ENCODE data around the gene DHX30.
"Not testable (repeated sequence)": the region's sequence is repeated elsewhere in the genome, so short reads cannot be mapped to it uniquely, and the experiment has no call there.

Gene DHX30, protein sequence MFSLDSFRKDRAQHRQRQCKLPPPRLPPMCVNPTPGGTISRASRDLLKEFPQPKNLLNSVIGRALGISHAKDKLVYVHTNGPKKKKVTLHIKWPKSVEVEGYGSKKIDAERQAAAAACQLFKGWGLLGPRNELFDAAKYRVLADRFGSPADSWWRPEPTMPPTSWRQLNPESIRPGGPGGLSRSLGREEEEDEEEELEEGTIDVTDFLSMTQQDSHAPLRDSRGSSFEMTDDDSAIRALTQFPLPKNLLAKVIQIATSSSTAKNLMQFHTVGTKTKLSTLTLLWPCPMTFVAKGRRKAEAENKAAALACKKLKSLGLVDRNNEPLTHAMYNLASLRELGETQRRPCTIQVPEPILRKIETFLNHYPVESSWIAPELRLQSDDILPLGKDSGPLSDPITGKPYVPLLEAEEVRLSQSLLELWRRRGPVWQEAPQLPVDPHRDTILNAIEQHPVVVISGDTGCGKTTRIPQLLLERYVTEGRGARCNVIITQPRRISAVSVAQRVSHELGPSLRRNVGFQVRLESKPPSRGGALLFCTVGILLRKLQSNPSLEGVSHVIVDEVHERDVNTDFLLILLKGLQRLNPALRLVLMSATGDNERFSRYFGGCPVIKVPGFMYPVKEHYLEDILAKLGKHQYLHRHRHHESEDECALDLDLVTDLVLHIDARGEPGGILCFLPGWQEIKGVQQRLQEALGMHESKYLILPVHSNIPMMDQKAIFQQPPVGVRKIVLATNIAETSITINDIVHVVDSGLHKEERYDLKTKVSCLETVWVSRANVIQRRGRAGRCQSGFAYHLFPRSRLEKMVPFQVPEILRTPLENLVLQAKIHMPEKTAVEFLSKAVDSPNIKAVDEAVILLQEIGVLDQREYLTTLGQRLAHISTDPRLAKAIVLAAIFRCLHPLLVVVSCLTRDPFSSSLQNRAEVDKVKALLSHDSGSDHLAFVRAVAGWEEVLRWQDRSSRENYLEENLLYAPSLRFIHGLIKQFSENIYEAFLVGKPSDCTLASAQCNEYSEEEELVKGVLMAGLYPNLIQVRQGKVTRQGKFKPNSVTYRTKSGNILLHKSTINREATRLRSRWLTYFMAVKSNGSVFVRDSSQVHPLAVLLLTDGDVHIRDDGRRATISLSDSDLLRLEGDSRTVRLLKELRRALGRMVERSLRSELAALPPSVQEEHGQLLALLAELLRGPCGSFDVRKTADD

DNA sequence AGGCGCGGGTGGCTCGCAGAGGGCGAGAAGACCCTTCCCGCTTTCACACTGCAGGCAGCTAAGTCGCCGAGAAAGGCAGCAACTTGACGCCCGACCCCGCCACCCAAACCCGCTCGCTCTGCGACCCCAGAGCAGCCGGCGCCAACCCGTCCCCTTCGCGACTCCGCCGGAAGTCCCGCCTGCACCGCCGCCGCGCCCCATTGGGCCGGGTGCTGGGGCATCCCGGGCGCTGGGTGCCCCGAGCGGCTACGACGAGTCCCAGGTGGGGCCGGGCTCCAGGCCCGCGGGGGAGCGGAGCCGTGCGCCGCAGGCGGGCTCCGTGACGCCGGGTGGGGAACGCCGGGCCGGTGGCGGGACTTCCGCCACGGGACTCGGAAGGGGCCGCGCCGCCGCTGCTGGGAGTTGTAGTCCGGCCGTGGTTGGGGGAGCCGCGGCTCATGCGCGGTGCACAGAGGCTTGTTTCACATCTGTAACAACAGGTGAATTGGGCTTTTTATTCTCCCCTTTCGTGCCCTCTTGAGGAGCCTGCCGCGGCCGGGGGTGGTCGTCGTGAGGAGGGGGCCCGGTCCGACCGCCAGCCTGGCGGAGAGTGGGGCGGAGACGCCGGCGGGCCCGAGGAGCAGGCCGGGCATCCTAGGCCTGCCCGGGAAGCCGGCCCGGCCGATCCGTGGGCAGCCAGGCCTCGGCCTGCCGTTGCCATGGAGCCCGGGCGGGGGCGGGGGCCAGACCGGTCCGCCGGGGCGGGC lies at the start of gene DHX30:
TSS of gene DHX30 (plus strand) at position 405 of the 746 bp plus-strand sequence. CDS start 7,546 bp downstream, outside the sequence.
- DNase-seq: peak; percentile 83 to 98 (median 90)
- intact Hi-C loops (cut with DNase I): no loop called here

DNA sequence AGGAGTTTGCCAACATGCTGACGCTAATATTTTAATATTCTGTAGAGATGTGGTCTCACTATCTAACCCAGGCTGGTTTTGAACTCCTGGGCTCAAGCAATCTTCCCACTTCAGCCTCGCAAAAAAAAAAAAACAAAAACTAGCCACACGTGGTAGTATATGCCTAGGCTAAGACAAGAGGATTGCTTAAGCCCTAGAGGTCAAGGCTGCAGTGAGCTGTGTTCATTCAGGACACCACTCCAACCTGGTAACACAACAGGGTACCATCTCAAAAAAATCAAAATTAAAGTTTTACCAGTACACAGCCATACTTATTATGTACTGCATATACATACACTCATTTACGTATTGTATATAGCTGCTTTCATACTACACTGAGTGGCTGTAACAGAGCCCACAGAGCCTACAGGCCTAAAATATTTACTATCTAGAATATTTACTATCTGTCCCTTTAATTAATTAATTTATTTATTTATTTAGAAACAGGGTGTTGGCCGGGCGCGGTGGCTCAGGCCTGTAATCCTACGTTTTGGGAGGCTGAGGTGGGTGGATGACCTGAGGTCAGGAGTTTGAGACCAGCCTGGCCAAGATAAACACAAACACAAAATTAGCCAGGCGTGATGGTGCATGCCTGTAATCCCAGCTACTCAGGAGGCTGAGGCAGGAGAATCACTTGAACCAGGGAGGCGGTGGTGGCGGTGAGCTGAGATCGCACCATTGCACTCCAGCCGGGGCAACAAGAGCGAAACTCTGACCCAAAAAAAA lies 44.5 kb upstream of the DHX30 start:
- intact Hi-C loops (cut with DNase I): no loop called here
- no peak for DNase-seq

DNA sequence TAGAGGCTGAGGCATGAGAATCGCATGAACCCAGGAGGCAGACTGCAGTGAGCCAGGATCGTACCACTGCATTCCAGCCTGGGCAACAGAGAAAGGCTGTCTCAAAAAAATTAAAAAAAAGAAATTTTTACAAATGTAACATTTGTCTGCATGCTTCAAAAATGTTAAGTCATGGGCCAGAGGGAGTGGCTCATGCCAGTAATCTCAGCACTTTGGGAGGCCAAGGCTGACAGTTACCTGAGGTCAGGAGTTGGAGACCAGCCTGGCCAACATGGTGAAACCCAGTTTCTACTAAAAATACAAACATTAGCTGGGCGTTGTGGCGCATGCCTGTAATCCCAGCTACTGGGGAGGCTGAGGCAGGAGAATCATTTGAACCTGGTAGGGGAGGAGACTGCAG lies 42.7 kb upstream of the DHX30 start:
- DNase-seq; intact Hi-C loops (cut with DNase I): not testable (repeated sequence)

DNA sequence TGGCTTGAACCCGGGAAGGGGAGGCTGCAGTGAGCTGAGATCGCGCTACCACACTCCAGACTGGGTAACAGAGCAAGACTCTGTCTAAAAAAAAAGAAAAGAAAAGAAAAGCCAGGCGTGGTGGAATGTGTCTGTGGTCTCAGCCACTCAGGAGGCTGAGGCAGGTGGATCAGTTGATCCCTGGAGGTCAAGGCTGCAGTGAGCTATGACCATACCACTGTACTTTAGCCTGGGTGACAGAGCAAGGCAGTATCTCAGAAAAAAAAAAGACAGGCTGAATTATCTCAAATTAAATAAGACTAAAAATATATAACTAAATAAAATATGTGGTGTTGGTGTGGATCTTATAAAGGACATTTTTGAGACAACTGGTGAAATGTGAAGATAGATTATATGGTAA lies 41.9 kb upstream of the DHX30 start:
- intact Hi-C loops (cut with DNase I): no loop called here
- DNase-seq: no peak

DNA sequence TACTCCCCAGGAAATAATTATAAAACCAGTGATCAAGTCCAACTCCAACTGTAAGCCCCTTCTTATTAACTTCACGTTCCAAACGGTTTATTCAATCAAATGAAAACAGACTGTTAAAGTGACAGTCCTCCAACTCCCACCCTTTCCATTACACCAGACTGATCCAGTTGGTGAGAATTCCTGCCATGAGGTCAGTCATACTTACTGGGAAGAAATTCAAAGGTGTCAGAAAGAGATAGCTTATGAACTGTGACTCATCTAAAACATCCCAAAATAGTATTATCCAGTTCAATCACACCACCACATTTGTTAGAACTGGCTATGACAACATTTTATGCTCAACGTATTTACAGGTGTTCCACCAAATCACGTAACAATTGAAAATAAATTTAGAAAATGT lies 40.7 kb upstream of the DHX30 start:
- no peak for DNase-seq
- intact Hi-C loops (cut with DNase I): no loop called here

DNA sequence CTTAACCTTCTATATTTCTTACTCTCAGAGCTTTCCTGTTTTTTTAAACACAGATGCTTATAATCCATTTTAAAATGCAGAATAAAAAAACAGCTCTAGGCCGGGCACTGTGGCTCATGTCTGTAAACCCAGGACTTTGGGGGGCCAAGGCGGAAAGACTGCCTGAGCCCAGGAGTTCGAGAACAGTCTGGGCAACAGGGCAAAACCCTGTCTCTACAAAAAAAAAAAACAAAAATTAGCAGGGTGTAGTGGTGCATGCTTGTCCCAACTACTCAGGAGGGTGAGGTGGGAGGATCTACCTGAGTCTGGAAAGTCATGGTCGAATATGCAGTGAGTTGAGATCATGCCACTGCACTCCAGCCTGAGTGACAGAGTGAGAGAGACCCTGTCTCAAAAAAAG lies 36.8 kb upstream of the DHX30 start:
- intact Hi-C loops (cut with DNase I): no loop called here
- no peak for DNase-seq

DNA sequence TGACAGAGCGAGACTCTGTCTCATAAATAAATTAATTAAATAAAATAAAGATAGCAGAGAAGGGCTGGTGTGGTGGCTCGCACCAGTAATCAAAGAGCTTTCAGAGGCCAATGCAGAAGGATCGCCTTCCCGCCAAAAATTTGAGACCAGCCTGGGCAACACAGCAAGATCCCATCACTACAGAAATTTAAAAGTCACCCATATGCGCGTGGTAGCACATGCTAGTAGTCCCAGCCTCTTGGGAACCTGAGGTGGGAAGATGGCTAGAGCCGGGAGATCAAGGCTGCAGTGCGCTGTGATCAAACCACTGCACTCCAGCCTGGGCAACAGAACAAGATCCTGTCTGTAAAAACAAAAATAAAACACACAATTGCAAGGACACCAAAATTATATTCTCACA lies 30.9 kb upstream of the DHX30 start:
- peak in 1 of 10 donors; percentile 5 for DNase-seq
- intact Hi-C loops (cut with DNase I): no loop called here

DNA sequence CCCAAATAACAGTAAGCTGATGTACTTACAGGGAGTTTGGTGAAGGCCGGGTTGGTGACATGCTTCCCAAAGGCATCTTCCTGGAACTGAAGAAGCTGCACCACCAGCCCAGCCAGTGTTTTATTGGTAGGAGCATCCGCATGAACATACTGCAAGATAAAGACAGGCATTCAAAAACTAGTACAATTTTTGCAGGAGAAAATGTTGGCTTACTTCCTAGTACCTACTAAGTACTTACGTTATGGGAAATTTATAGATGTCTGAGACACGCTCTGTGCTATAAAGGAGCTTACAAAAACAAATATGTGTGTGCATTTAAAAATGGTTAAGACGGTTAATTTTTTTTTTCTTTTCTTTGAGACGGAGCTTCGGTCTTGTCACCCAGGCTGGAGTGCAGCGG lies 30.1 kb upstream of the DHX30 start:
- intact Hi-C loops (cut with DNase I): no loop called here
- peak in 1 of 10 donors; percentile 39 for DNase-seq

DNA sequence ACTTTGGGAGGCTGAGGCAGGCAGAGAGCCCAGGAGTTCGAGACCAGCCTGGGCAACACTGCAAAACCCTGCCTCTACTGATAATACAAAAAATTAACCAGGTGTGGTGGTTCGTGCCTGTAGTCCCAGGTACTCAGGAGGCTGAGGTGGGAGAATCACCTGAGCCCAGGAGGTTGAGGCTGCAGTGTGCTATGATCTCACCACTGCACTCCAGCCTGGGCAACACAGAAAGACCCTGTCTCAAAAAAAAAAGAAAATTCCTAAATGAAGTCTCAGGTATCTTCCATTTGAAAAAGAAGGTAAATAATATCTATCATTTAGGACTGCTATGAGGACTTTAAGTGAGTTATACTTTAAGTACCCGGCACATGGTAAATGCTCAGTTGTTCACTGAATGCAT lies 24.2 kb upstream of the DHX30 start:
- DNase-seq: peak in 1 of 10 donors; percentile 3
- intact Hi-C loops (cut with DNase I): no loop called here

DNA sequence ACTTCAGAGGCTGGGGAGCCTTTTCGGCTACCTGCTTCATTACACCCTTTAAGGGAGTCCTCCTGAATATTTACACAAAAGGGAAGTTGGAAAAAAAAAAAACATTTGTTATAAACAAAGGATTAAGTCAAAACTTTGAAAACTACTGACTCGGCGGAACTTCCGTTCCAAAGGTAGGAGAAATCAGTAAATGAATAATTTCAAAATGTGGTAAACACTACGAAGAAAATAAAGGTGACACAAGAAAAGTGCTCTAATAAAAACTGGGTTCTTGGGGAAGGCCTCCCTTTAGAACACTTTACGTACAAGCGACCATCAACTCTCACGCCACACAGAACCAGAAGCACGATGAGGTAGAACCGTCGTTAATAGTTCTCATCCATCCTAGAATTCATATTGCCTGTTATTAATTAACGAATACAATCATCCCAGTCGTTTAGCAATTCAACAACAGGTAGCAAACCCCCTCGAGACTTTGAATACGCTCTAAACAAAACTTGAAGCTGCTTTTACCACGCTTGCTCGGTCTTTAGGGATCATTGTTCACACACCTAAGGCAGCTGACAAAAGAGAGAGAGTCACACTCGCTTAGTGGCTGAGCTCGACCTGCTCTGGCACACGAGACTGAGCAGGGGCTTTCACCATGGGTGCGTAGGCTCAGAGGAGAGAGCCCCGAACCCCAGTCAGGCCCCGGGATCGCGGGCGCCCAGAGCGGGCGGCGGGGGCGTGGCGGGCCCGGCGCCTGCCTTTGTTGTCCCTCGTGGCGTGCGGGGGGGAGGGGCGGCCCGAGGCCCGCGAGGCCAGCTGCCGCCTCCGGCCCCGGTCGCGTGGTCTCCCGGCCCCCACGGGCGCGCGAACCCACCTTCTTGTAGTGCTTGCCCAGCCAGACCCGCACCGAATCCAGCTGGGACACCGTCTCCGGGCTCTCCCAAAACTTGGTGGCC lies 21.9 kb upstream of the DHX30 start:
- intact Hi-C loops (cut with DNase I): loop anchor here (5.0 kb wide), 2 partner anchors 204 to 399 kb away; partner anchors contain the start of genes CSPG5 and PTPN23
- peak in 9 of 10 donors; percentile 35 to 92 (median 56) for DNase-seq

DNA sequence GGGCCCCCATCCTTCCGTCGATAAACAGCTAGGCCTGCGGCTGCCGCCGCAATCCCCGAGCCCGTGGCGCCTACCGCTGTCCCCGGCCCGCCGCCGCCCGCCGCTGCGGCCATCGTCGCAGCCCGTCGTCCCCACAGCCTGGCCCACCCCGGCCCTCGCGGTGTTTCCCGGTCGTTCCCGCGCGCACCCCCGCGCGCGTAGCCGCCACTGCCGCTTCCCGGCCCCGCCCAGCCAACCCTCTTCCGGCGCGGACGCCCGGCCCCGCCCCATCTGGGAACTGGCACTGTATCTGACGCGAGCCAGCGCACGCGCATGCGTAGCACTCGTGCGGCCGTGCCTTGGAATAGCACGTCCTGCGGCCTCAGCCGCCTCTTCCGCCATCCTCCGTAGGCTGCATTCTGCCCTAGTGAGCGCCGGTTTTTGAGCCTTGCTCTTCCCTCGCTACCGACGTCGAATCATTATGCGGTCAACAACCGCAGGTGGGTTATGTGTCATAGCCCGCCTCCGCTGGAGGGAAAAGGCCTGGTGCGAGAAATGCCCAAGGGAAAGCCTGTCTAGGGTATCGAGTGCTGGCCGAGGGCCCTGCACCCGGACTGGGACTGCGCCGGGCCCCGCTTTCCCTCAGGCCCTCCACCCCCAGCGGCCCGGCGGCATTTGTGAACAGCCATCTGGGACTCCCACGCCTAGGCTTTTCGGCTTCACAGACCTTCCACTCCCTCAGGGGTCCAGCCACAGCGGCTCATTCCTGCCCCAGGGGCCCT lies 21.1 kb upstream of the DHX30 start, which contains the start of gene SMARCC1:
TSS of gene SMARCC1 (minus strand) at position 209 of the 761 bp plus-strand sequence. CDS start at position 113, 96 bp downstream.
- peak; percentile 94 to 99 (median 97) for DNase-seq
- intact Hi-C loops (cut with DNase I): loop anchor here (5.0 kb wide), 2 partner anchors 205 to 400 kb away; partner anchors contain the start of genes CSPG5 and PTPN23

DNA sequence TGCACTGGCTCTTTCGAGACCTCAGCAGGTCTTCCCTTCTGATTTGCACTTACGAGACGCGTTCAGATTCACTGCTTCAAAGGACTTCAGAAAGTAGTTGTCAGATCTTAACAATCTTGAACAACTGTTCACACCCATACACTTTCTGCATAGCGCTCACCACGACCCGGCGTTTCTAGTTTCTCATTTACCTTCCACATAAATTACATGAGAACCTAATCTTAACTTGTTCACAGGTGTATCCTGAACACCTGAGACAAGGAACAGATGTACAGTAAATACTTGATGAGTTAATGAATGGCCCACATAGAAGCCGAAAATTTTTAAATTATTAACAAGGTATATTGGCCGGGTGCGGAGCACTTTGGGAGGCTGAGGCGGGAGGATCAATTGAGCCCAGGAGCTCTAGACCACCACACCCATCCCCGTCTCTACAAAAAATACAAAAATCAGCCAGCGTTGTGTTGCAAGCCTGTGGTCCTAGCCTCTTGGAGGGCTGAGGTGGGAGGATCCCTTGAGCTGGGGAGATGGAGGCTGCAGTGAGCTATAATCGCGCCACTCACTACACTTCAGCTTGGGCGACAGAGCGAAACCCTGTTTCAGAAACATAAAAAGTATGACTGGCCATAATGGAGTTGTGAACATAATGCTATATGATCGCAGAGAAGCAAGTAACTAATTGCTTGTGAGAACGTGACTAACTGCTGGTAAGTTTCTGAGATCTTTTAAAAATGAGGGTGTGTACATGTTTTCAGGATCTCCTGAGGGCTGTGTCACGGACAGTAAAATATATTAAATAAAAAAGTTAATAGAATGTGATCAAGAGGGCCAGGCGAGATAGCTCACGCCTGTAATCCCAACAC lies 20.3 kb upstream of the DHX30 start:
- intact Hi-C loops (cut with DNase I): loop anchor here (5.0 kb wide), 2 partner anchors 205 to 400 kb away; partner anchors contain the start of genes CSPG5 and PTPN23
- DNase-seq: peak in 1 of 10 donors; percentile 7

DNA sequence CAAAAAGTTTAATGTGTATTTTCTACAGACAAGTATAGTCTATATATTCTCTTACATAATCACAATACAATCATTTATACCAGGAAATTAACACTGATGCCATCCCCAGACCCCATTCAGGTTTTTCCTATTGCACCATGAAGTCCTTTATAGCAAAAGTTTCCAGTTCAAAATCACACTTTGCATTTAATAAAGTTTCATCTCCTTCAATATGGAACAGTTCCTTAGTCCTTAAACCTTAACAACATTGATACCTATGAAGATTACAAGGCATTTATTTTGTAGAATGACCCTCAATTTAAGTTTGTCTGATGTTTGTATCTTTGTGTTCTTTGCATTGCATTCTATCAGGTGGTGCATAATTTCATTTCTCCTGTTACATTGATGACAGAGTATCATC lies 19.3 kb upstream of the DHX30 start:
- DNase-seq: no peak
- intact Hi-C loops (cut with DNase I): loop anchor here (5.0 kb wide), 2 partner anchors 206 to 401 kb away; partner anchors contain the start of genes CSPG5 and PTPN23

DNA sequence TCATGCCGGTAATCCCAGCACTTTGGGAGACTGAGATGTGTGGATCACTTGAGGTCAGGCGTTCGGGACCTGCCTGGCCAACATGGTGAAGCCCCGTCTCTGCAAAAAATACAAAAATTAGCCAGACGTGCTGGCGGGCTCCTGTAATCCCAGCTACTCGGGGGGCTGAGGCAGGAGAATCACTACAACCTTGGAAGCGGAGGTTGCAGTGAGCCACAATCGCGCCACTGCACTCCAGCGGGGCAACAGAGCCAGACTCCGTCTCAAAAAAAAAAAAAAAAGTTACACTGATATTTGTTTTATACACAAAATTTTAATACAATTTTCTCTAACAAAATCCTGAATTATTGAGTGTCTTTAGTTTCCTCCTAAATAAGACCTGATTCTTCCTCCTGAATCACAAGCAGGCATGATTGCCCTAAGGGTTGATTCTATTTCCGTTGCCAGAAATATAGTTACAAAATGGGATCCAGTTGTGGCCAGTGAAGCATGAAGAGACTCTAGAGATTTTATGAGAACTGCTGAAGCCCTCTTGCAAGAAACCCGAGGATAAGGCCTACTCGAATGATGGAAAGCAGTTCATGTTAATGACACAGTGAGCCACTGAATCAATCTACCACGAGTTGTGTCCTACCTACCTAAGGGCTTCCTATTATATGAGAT lies 11.6 kb upstream of the DHX30 start:
- intact Hi-C loops (cut with DNase I): no loop called here
- DNase-seq: peak in 1 of 10 donors; percentile 31

DNA sequence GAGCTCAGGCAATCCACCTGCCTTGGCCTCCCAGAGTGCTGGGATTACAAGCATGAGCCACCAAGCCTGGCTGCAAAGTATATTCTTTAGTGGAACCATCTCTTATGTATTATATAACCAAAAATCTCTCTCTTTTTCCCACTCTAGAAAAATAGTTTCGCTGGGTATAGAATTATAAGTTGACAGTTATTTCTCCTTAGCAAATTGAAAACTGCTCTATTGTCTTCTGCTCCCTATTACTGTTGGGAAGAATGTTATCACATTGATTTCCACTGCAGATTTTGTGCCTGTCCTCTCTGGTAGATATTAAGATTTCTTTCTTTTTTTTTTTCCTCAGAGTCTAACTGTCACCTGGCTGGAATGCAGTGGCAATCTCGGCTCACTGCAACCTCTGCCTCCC lies 10.2 kb upstream of the DHX30 start:
- intact Hi-C loops (cut with DNase I): no loop called here
- DNase-seq: no peak
